Naive thymus-derived CD4-positive, alpha-beta T cell (primary cell): ENCODE data around the gene COL6A2. TPM values are rescaled to one million over a fixed set of nuclear protein-coding genes. Genes with fewer than 3 reads are reported as not detected.
A peak's percentile ranks its signal among the peaks of the same experiment; 100 is the strongest.
"Not testable (repeated sequence)": the region's sequence is repeated elsewhere in the genome, so short reads cannot be mapped to it uniquely, and the experiment has no call there.

ENCODE experiments used
- ATAC-seq: fragments of 150-1000 bp; cut with Tn5 transposase; 2 replicates; pipeline ENCODE4 v1.10.0; 2021; ENCODE audit warnings: mild to moderate bottlenecking, moderate library complexity
- CTCF ChIA-PET: fragments of 350-600 bp; sonication (Branson Sonifier 250); formaldehyde crosslinking; loops from one replicate; lab custom pipeline; 2021; ENCODE audit warnings: antibody characterized with exemption; lab: Charles Lee
- POLR2A ChIA-PET: fragments of 350-600 bp; sonication (Branson Sonifier 250); formaldehyde crosslinking; loops from one replicate; lab custom pipeline; 2021; ENCODE audit warnings: antibody characterized with exemption, inconsistent platforms; lab: Charles Lee
- DNase-seq, 9 donors: peaks; one replicate each; pipeline versions ENCODE4 v3.0.0 to v3.0.0-alpha.2; 2020 to 2022; ENCODE audit warnings: mixed read lengths in 1 of 9
- H3K27ac ChIP-seq: one replicate; pipeline ENCODE4 v1.7.0; 2013; ENCODE audit warnings: mild to moderate bottlenecking, low read depth, low read length, moderate library complexity
- H3K27me3 ChIP-seq, 2 donors: one replicate each; pipeline ENCODE4 v1.7.0; 2013; ENCODE audit warnings: low read length in 2 of 2, mild to moderate bottlenecking in 2 of 2, moderate library complexity in 2 of 2; ENCODE audit not compliant: control insufficient read depth in 2 of 2, insufficient read depth in 2 of 2
- H3K36me3 ChIP-seq, 3 experiments: 1 replicate in 2 of 3; 2 replicates in 1 of 3; pipeline ENCODE4 v1.7.0; 2013; ENCODE audit warnings: low read length in 3 of 3, mild to moderate bottlenecking in 3 of 3, moderate library complexity in 1 of 3; ENCODE audit not compliant: insufficient read depth in 3 of 3, control insufficient read depth in 2 of 3
- H3K4me1 ChIP-seq, 2 donors: one replicate each; pipeline ENCODE4 v1.7.0; 2013; ENCODE audit warnings: low read length in 2 of 2, mild to moderate bottlenecking in 2 of 2, moderate library complexity in 1 of 2; ENCODE audit not compliant: control insufficient read depth in 2 of 2, insufficient read depth in 2 of 2
- H3K4me3 ChIP-seq: 2 replicates; pipeline ENCODE4 v1.7.0; 2013; ENCODE audit warnings: mild to moderate bottlenecking, low read length
- H3K9me3 ChIP-seq, 3 experiments: 1 replicate in 2 of 3; 2 replicates in 1 of 3; pipeline ENCODE4 v1.7.0; 2013; ENCODE audit warnings: low read length in 3 of 3; ENCODE audit not compliant: control insufficient read depth in 2 of 3
- H3K27ac Mint-ChIP-seq, 9 donors: one replicate each; pipeline ENCODE4 v1.8.0; 2020 to 2022; ENCODE audit warnings: mixed read lengths in 9 of 9, mild to moderate bottlenecking in 8 of 9, moderate library complexity in 5 of 9, inconsistent platforms in 2 of 9
- H3K27me3 Mint-ChIP-seq, 5 donors: one replicate each; pipeline ENCODE4 v1.8.0; 2021 to 2022; ENCODE audit warnings: mixed read lengths in 5 of 5, mild to moderate bottlenecking in 1 of 5
- H3K36me3 Mint-ChIP-seq, 5 donors: one replicate each; pipeline ENCODE4 v1.8.0; 2020 to 2022; ENCODE audit warnings: mixed read lengths in 5 of 5, mild to moderate bottlenecking in 3 of 5, inconsistent platforms in 1 of 5
- H3K4me1 Mint-ChIP-seq, 7 donors: one replicate each; pipeline ENCODE4 v1.8.0; 2020 to 2022; ENCODE audit warnings: mixed read lengths in 7 of 7, mild to moderate bottlenecking in 3 of 7, inconsistent platforms in 1 of 7
- H3K4me3 Mint-ChIP-seq, 10 donors: one replicate each; pipeline ENCODE4 v1.8.0; 2020 to 2022; ENCODE audit warnings: mild to moderate bottlenecking in 10 of 10, mixed read lengths in 10 of 10, moderate library complexity in 6 of 10, inconsistent platforms in 2 of 10
- H3K9me3 Mint-ChIP-seq, 11 donors: one replicate each; pipeline ENCODE4 v1.8.0; 2020 to 2022; ENCODE audit warnings: mixed read lengths in 11 of 11, mild to moderate bottlenecking in 4 of 11, inconsistent platforms in 1 of 11, moderate library complexity in 1 of 11
- intact Hi-C, 2 donors: fragments of 100-400 bp; cut with micrococcal nuclease; formaldehyde crosslinking; loops; one replicate each; pipeline ENCODE4 v1.15.1; 2023
- polyA plus RNA-seq, 2 donors: library from polyadenylated mRNA; unstranded; fragments of 300-500 nt; fragmentation: Illumina TruSeq; gene quantifications; one replicate each; pipeline ENCODE4 v1.2.3, GENCODE V29; 2021
- total RNA-seq, 6 experiments: library from RNA in 5 of 6; stranded (reverse) in 5 of 6; gene quantifications; 1 replicate in 5 of 6; 2 replicates in 1 of 6; pipeline ENCODE4 v1.2.3 and lab custom pipeline; 2021 to 2026

The COL6A2 gene
- total and polyA plus RNA-seq, 7 experiments from 2014 or later, result 1.7 to 47.7 (median 33.3) TPM

GRCh38 chr21:46165098-46165497 lies 67.2 kb downstream of the COL6A2 start:
- peaks cover 0 to 11% (median 0%) of the 10 kb centered on the region in 5 donors for H3K27me3 Mint-ChIP-seq
- intact Hi-C loops, result no loop called here
- no peaks in the 10 kb centered on the region for H3K9me3 Mint-ChIP-seq
- H3K36me3 Mint-ChIP-seq, result peaks cover 0 to 6% (median 3%) of the 10 kb centered on the region in 5 donors
- no peaks in the 10 kb centered on the region for H3K9me3 ChIP-seq
- no peaks in the 10 kb centered on the region for H3K4me1 ChIP-seq
- DNase-seq (no peak), ATAC-seq (no peak)
- no peaks in the 10 kb centered on the region for H3K36me3 ChIP-seq
- ChIA-PET CTCF (no interaction called here), POLR2A (no interaction called here)
- H3K27ac Mint-ChIP-seq, result peak overlapping the region in 1 of 9 donors; percentile 22
- no peak overlapping the region for H3K27ac ChIP-seq
- peaks cover 0 to 6% (median 0%) of the 10 kb centered on the region in 7 donors for H3K4me1 Mint-ChIP-seq
- H3K4me3 Mint-ChIP-seq, result no peak overlapping the region
- no peaks in the 10 kb centered on the region for H3K27me3 ChIP-seq
- no peak overlapping the region for H3K4me3 ChIP-seq

GRCh38 chr21:46168238-46168637 lies 70.3 kb downstream of the COL6A2 start:
- POLR2A ChIA-PET, result no interaction called here
- DNase-seq (no peak), ATAC-seq (no peak)
- Histone ChIP-seq H3K36me3 (no peaks in the 10 kb centered on the region), H3K4me1 (no peaks in the 10 kb centered on the region), H3K9me3 (no peaks in the 10 kb centered on the region), H3K27me3 (no peaks in the 10 kb centered on the region), H3K4me3 (no peak overlapping the region), H3K27ac (no peak overlapping the region)
- Mint-ChIP-seq H3K4me3 (no peak overlapping the region), H3K27ac (no peak overlapping the region), H3K9me3 (peaks cover 0 to 7% (median under 1%) of the 10 kb centered on the region in 11 donors), H3K36me3 (peaks cover 0 to 7% (median 0%) of the 10 kb centered on the region in 5 donors), H3K4me1 (peaks cover 6 to 10% (median 9%) of the 10 kb centered on the region in 7 donors), H3K27me3 (peaks cover 0 to 4% (median 0%) of the 10 kb centered on the region in 5 donors)
- intact Hi-C loops, result no loop called here
- CTCF ChIA-PET, result no interaction called here

GRCh38 chr21:46168659-46169386 lies 70.9 kb downstream of the COL6A2 start:
- POLR2A ChIA-PET, result no interaction called here
- Histone ChIP-seq H3K4me3 (no peak overlapping the region), H3K9me3 (peaks cover 0 to 4% (median 0%) of the 10 kb centered on the region in 3 experiments), H3K36me3 (no peaks in the 10 kb centered on the region), H3K4me1 (no peaks in the 10 kb centered on the region), H3K27ac (no peak overlapping the region), H3K27me3 (no peaks in the 10 kb centered on the region)
- peak overlapping the region in 1 of 9 donors; percentile 60 for H3K27ac Mint-ChIP-seq
- intact Hi-C loops, result no loop called here
- no peak overlapping the region for H3K4me3 Mint-ChIP-seq
- peaks cover 0 to 12% (median 4%) of the 10 kb centered on the region in 11 donors for H3K9me3 Mint-ChIP-seq
- ATAC-seq (no peak), DNase-seq (no peak)
- no peaks in the 10 kb centered on the region for H3K27me3 Mint-ChIP-seq
- peaks cover 0 to 10% (median 4%) of the 10 kb centered on the region in 5 donors for H3K36me3 Mint-ChIP-seq
- CTCF ChIA-PET, result no interaction called here
- peaks cover 6 to 10% (median 8%) of the 10 kb centered on the region in 7 donors for H3K4me1 Mint-ChIP-seq

GRCh38 chr21:46170436-46171193 lies 72.7 kb downstream of the COL6A2 start:
- H3K4me1 ChIP-seq, H3K4me1 Mint-ChIP-seq, H3K4me3 Mint-ChIP-seq, H3K36me3 ChIP-seq, H3K4me3 ChIP-seq, H3K27me3 ChIP-seq, ATAC-seq: not testable (repeated sequence)
- Mint-ChIP-seq H3K9me3 (peaks cover 5 to 24% (median 19%) of the 10 kb centered on the region in 11 donors), H3K27ac (peak overlapping the region; percentile 31 to 96 (median 82)), H3K27me3 (peaks cover 0 to 14% (median 0%) of the 10 kb centered on the region in 5 donors), H3K36me3 (peaks cover 3 to 18% (median 13%) of the 10 kb centered on the region in 5 donors)
- peak overlapping the region; percentile 11 for H3K27ac ChIP-seq
- intact Hi-C loops, result loop anchor here in 1 of 2 donors (1.0 to 2.0 kb wide), 2 partner anchors 14 to 58 kb away; partner anchors contain the start of genes LSS and SPATC1L
- DNase-seq, result peak in 7 of 9 donors; percentile 33 to 75 (median 56)
- ChIA-PET POLR2A (interaction anchor here (0.7 to 1.0 kb wide), 2 partner anchors 9 to 478 kb away, joined by 3 to 6 read pairs; no protein-coding TSS in a partner anchor), CTCF (interaction anchor here (0.7 kb wide), 1 partner anchor 92 kb away, joined by 6 read pairs; no protein-coding TSS in a partner anchor)
- peaks cover 0 to 13% (median 0%) of the 10 kb centered on the region in 3 experiments for H3K9me3 ChIP-seq

GRCh38 chr21:46171585-46171984 lies 73.7 kb downstream of the COL6A2 start:
- ChIA-PET POLR2A (no interaction called here), CTCF (no interaction called here)
- Histone ChIP-seq H3K27me3 (no peaks in the 10 kb centered on the region), H3K4me3 (no peak overlapping the region), H3K9me3 (peaks cover 0 to 13% (median 0%) of the 10 kb centered on the region in 3 experiments), H3K36me3 (no peaks in the 10 kb centered on the region), H3K27ac (no peak overlapping the region), H3K4me1 (no peaks in the 10 kb centered on the region)
- H3K36me3 Mint-ChIP-seq, result peaks cover 5 to 21% (median 10%) of the 10 kb centered on the region in 5 donors
- no peak overlapping the region for H3K4me3 Mint-ChIP-seq
- peaks cover 4 to 10% (median 8%) of the 10 kb centered on the region in 7 donors for H3K4me1 Mint-ChIP-seq
- intact Hi-C loops, result loop anchor here in 1 of 2 donors (2.0 kb wide), 1 partner anchor 13 kb away; the partner anchor contains the start of gene SPATC1L
- peaks cover 0 to 23% (median 0%) of the 10 kb centered on the region in 5 donors for H3K27me3 Mint-ChIP-seq
- peaks cover 5 to 34% (median 23%) of the 10 kb centered on the region in 11 donors for H3K9me3 Mint-ChIP-seq
- DNase-seq (no peak), ATAC-seq (no peak)
- peak overlapping the region in 5 of 9 donors; percentile 31 to 96 (median 84) for H3K27ac Mint-ChIP-seq
